ENCODE measurements around the gene SNCB.
A peak's percentile ranks its signal among the peaks of the same experiment; 100 is the strongest.

SNCB gene

DNA sequence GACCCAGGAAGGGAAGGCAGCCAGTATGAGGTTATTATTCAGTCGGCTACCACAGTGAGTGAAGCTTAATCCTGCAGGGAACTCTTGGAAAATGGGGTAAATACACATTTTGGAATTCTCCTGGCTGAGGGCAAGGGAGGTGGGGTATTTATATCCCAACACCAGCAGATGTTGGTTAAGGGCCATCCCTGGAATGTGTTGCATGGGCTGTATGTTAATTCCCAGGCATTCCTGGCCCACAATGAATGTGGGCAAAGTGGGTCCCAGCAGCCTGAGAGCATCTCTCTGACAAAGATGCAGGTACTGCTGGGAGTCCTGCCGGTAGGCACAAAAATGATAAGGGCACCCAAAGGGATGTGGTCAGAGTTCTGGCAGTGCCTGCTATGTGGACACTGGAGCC lies 17.5 kb downstream of the SNCB start:
- no peak overlapping the region for H2BK12ac ChIP-seq (ENCODE audit: low read length)
- no peak overlapping the region for H2BK5ac ChIP-seq (ENCODE audit: low read depth, low read length, poor library complexity)
- peak; percentile 58 to 59 for DNase-seq
- no CpG with 5 or more reads among the region's 2 CpGs for WGBS (ENCODE audit: extremely low coverage, insufficient coverage, insufficient read length)
- peaks cover 2% of the 10 kb centered on the region for H3K9me3 ChIP-seq (ENCODE audit: insufficient read depth, low read depth, low read length)
- no peak overlapping the region for H3K9ac ChIP-seq (ENCODE audit: low read length)
- H3K18ac ChIP-seq (ENCODE audit: low read length) = no peak overlapping the region
- no peak overlapping the region for H3K14ac ChIP-seq (ENCODE audit: low read length)
- H3K27ac ChIP-seq (ENCODE audit: low read depth, low read length) = no peak overlapping the region
- H3K4me2 ChIP-seq (ENCODE audit: low read length) = no peak overlapping the region
- no peak overlapping the region for H3K23ac ChIP-seq (ENCODE audit: low read length)
- H3K27me3 ChIP-seq (ENCODE audit: insufficient read depth, low read length) = peaks cover under 1% of the 10 kb centered on the region
- H3K79me1 ChIP-seq (ENCODE audit: low read length) = no peaks in the 10 kb centered on the region
- no peak overlapping the region for H4K12ac ChIP-seq (ENCODE audit: low read depth, low read length)
- no peak overlapping the region for H2AFZ ChIP-seq (ENCODE audit: insufficient read depth, low read length, poor library complexity)
- H3K36me3 ChIP-seq (ENCODE audit: control insufficient read depth in 1 of 2, insufficient read depth in 2 of 2, low read length in 2 of 2) = no peaks in the 10 kb centered on the region
- no peaks in the 10 kb centered on the region for H3K79me2 ChIP-seq (ENCODE audit: control insufficient read depth, insufficient read depth, low read length, poor library complexity)
- no peak overlapping the region for H2AK5ac ChIP-seq (ENCODE audit: low read length)
- peaks cover 4 to 7% of the 10 kb centered on the region in 2 experiments for H3K4me1 ChIP-seq (ENCODE audit: control insufficient read depth in 1 of 2, insufficient read depth in 2 of 2, low read length in 2 of 2)
- H3K4me3 ChIP-seq (ENCODE audit: low read depth, low read length) = no peak overlapping the region
- H3K4ac ChIP-seq (ENCODE audit: low read depth, low read length) = no peak overlapping the region
- H4K8ac ChIP-seq (ENCODE audit: low read depth, low read length) = no peak overlapping the region
- H4K91ac ChIP-seq (ENCODE audit: low read depth, low read length) = no peak overlapping the region
- H2BK120ac ChIP-seq (ENCODE audit: insufficient read depth, low read length, poor library complexity) = no peak overlapping the region

DNA sequence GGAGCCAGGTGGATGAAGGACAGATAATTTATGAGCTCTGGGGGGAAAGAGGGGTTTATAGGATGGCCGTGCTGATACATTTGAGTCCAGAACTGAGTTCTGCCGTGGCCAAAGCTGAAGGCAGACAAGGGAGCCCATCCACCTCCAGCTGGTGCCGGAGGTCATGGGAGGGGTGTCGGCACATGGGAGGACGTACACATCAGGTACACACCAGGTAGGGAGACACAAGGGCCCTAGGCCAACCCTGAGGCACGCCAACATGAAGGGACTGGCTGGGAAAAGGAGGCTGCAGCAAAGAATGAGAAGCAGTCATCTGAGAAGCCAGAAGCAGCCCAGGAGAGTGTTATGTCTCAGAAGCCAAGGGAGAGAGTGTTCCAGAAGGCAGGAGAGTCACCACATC lies 18.3 kb downstream of the SNCB start:
- H3K4ac ChIP-seq (ENCODE audit: low read depth, low read length) = no peak overlapping the region
- H3K27me3 ChIP-seq (ENCODE audit: insufficient read depth, low read length) = no peaks in the 10 kb centered on the region
- peaks cover 4 to 7% of the 10 kb centered on the region in 2 experiments for H3K4me1 ChIP-seq (ENCODE audit: control insufficient read depth in 1 of 2, insufficient read depth in 2 of 2, low read length in 2 of 2)
- H2BK120ac ChIP-seq (ENCODE audit: insufficient read depth, low read length, poor library complexity) = no peak overlapping the region
- no peak overlapping the region for H4K91ac ChIP-seq (ENCODE audit: low read depth, low read length)
- no peak overlapping the region for H3K4me3 ChIP-seq (ENCODE audit: low read depth, low read length)
- H3K14ac ChIP-seq (ENCODE audit: low read length) = no peak overlapping the region
- H3K36me3 ChIP-seq (ENCODE audit: control insufficient read depth in 1 of 2, insufficient read depth in 2 of 2, low read length in 2 of 2) = no peaks in the 10 kb centered on the region
- no peak overlapping the region for H4K8ac ChIP-seq (ENCODE audit: low read depth, low read length)
- no peaks in the 10 kb centered on the region for H3K79me2 ChIP-seq (ENCODE audit: control insufficient read depth, insufficient read depth, low read length, poor library complexity)
- no peak overlapping the region for H3K18ac ChIP-seq (ENCODE audit: low read length)
- H3K9me3 ChIP-seq (ENCODE audit: insufficient read depth, low read depth, low read length) = no peaks in the 10 kb centered on the region
- no peak overlapping the region for H2BK5ac ChIP-seq (ENCODE audit: low read depth, low read length, poor library complexity)
- H2AFZ ChIP-seq (ENCODE audit: insufficient read depth, low read length, poor library complexity) = no peak overlapping the region
- H3K27ac ChIP-seq (ENCODE audit: low read depth, low read length) = no peak overlapping the region
- no peak overlapping the region for H3K23ac ChIP-seq (ENCODE audit: low read length)
- WGBS (ENCODE audit: extremely low coverage, insufficient coverage, insufficient read length) = no CpG with 5 or more reads among the region's 6 CpGs
- no peak overlapping the region for H3K4me2 ChIP-seq (ENCODE audit: low read length)
- no peak for DNase-seq
- no peak overlapping the region for H2BK12ac ChIP-seq (ENCODE audit: low read length)
- H2AK5ac ChIP-seq (ENCODE audit: low read length) = no peak overlapping the region
- H3K9ac ChIP-seq (ENCODE audit: low read length) = no peak overlapping the region
- H4K12ac ChIP-seq (ENCODE audit: low read depth, low read length) = no peak overlapping the region
- H3K79me1 ChIP-seq (ENCODE audit: low read length) = no peaks in the 10 kb centered on the region

DNA sequence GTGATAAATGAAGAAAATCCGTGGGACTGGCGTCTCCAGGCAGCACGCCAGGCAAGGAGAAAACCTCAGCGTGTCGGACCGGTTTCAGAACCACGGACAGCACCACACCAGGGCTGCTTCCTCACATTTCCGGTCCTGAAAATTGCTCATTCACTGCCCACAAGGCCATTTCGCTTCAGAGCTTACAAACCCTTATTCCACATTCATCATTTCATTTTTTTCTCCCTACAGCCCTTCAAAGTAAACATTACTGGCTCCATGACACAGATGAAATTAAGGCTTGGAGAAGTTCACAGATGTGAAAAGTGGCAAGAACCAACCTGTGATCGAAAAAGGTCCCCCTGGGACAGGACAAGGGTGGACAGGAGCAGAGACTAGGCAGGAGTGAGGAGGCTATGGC lies 18.9 kb downstream of the SNCB start:
- H3K4me3 ChIP-seq (ENCODE audit: low read depth, low read length) = no peak overlapping the region
- no peaks in the 10 kb centered on the region for H3K9me3 ChIP-seq (ENCODE audit: insufficient read depth, low read depth, low read length)
- H4K8ac ChIP-seq (ENCODE audit: low read depth, low read length) = no peak overlapping the region
- no peak overlapping the region for H2BK12ac ChIP-seq (ENCODE audit: low read length)
- no peak overlapping the region for H2AK5ac ChIP-seq (ENCODE audit: low read length)
- no peaks in the 10 kb centered on the region for H3K27me3 ChIP-seq (ENCODE audit: insufficient read depth, low read length)
- no peak overlapping the region for H3K14ac ChIP-seq (ENCODE audit: low read length)
- H2BK5ac ChIP-seq (ENCODE audit: low read depth, low read length, poor library complexity) = no peak overlapping the region
- no peak overlapping the region for H2BK120ac ChIP-seq (ENCODE audit: insufficient read depth, low read length, poor library complexity)
- DNase-seq = peak; percentile 67 to 87
- no peaks in the 10 kb centered on the region for H3K36me3 ChIP-seq (ENCODE audit: control insufficient read depth in 1 of 2, insufficient read depth in 2 of 2, low read length in 2 of 2)
- peaks cover 4 to 7% of the 10 kb centered on the region in 2 experiments for H3K4me1 ChIP-seq (ENCODE audit: control insufficient read depth in 1 of 2, insufficient read depth in 2 of 2, low read length in 2 of 2)
- no peak overlapping the region for H3K27ac ChIP-seq (ENCODE audit: low read depth, low read length)
- no peak overlapping the region for H3K9ac ChIP-seq (ENCODE audit: low read length)
- no peak overlapping the region for H3K23ac ChIP-seq (ENCODE audit: low read length)
- no peak overlapping the region for H4K12ac ChIP-seq (ENCODE audit: low read depth, low read length)
- H3K4me2 ChIP-seq (ENCODE audit: low read length) = no peak overlapping the region
- no CpG with 5 or more reads among the region's 10 CpGs for WGBS (ENCODE audit: extremely low coverage, insufficient coverage, insufficient read length)
- no peaks in the 10 kb centered on the region for H3K79me1 ChIP-seq (ENCODE audit: low read length)
- H3K79me2 ChIP-seq (ENCODE audit: control insufficient read depth, insufficient read depth, low read length, poor library complexity) = no peaks in the 10 kb centered on the region
- H3K4ac ChIP-seq (ENCODE audit: low read depth, low read length) = no peak overlapping the region
- no peak overlapping the region for H3K18ac ChIP-seq (ENCODE audit: low read length)
- H4K91ac ChIP-seq (ENCODE audit: low read depth, low read length) = no peak overlapping the region
- H2AFZ ChIP-seq (ENCODE audit: insufficient read depth, low read length, poor library complexity) = no peak overlapping the region

DNA sequence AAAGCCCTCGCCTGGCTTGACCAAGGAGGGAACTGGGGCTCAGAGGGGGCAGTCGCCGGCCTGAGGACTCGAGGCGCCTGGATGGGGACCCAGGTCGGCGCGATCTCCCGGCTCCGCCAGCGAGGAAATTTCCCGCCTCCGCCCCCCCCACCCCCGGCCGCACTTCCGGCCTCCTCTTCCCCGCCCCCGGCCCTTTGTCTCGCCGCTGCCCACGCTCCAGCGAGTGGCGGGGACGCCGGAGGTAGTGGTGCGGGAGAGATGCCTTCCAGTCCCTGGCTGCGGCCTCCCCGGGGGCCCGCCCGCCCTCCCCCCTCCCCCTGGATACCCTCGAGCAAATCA lies 19.9 kb downstream of the SNCB start:
- H2BK120ac ChIP-seq (ENCODE audit: insufficient read depth, low read length, poor library complexity) = no peak overlapping the region
- H4K8ac ChIP-seq (ENCODE audit: low read depth, low read length) = peak overlapping the region; percentile 25
- H3K79me2 ChIP-seq (ENCODE audit: control insufficient read depth, insufficient read depth, low read length, poor library complexity) = no peaks in the 10 kb centered on the region
- peak overlapping the region; percentile 77 for H2AFZ ChIP-seq (ENCODE audit: insufficient read depth, low read length, poor library complexity)
- no peaks in the 10 kb centered on the region for H3K36me3 ChIP-seq (ENCODE audit: control insufficient read depth in 1 of 2, insufficient read depth in 2 of 2, low read length in 2 of 2)
- no peaks in the 10 kb centered on the region for H3K9me3 ChIP-seq (ENCODE audit: insufficient read depth, low read depth, low read length)
- H3K4me3 ChIP-seq (ENCODE audit: low read depth, low read length) = peak overlapping the region; percentile 69
- no peak overlapping the region for H4K12ac ChIP-seq (ENCODE audit: low read depth, low read length)
- H2AK5ac ChIP-seq (ENCODE audit: low read length) = no peak overlapping the region
- H3K79me1 ChIP-seq (ENCODE audit: low read length) = no peaks in the 10 kb centered on the region
- H2BK5ac ChIP-seq (ENCODE audit: low read depth, low read length, poor library complexity) = no peak overlapping the region
- no peak overlapping the region for H3K18ac ChIP-seq (ENCODE audit: low read length)
- H3K27ac ChIP-seq (ENCODE audit: low read depth, low read length) = no peak overlapping the region
- H3K27me3 ChIP-seq (ENCODE audit: insufficient read depth, low read length) = no peaks in the 10 kb centered on the region
- H3K4me2 ChIP-seq (ENCODE audit: low read length) = peak overlapping the region; percentile 65
- no CpG with 5 or more reads among the region's 31 CpGs for WGBS (ENCODE audit: extremely low coverage, insufficient coverage, insufficient read length)
- no peak overlapping the region for H2BK12ac ChIP-seq (ENCODE audit: low read length)
- H3K4me1 ChIP-seq (ENCODE audit: control insufficient read depth in 1 of 2, insufficient read depth in 2 of 2, low read length in 2 of 2) = peaks cover 4 to 7% of the 10 kb centered on the region in 2 experiments
- H3K14ac ChIP-seq (ENCODE audit: low read length) = no peak overlapping the region
- H3K4ac ChIP-seq (ENCODE audit: low read depth, low read length) = no peak overlapping the region
- H4K91ac ChIP-seq (ENCODE audit: low read depth, low read length) = no peak overlapping the region
- H3K23ac ChIP-seq (ENCODE audit: low read length) = no peak overlapping the region
- DNase-seq = no peak
- H3K9ac ChIP-seq (ENCODE audit: low read length) = no peak overlapping the region
